ENCODE data around the gene LRTM2.

LRTM2 gene

DNA sequence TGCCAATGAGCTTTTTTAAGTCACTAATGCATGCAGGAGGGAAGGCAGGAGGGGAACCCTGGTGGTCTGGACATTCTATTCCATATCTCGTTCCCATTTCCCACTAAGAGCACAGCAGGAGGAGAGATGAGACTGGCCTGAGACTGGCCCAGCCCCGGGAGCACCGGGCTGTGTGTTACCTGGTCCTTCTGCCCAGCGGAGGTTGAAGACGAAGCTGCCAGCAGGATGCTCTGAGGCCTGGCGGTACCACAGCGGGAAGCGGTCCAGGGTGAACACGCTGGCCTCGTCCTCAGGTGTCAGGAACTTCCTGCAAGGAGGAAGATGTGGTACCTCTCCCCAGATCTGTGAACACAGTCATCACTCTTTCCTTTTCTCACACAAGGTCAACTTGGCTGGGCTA, 23.9 kb downstream of the LRTM2 start:
- no peak for DNase-seq

DNA sequence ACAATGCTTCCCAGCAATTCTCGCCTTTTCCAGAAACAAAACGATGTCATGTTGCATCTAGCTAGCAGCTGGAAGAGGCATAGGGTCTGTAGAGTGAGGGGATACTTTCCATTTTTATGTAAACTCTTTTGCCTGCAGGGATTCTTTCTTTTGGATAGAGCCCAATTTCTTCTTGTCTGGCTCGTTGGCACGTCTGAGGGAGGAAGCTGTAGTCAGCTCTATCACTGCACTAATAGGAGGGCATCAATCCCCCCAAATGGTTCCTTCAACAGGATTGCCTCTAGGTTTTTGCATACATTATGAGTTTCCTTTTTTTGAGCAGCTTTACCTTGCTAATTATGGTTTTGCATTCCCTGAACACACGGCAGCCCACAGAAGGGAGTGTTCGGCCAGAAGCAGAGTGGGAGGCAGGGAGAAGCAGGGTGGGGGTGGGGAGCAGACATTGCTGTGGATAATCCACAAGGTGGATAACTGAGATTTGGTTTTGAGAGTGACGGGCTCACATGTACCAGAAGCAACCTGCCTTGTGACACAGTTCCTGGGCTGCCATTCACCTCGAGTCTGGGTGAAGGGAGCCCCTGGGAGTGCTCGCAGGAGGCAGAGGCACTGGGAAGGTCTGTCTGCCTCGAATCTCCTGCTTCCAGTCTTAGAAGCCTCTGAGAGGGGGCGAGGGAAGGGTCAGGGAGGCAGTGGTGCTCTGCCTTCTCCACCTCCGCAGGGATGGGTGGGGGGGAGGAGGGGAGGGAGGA, 24.5 kb downstream of the LRTM2 start:
- no peak for DNase-seq

DNA sequence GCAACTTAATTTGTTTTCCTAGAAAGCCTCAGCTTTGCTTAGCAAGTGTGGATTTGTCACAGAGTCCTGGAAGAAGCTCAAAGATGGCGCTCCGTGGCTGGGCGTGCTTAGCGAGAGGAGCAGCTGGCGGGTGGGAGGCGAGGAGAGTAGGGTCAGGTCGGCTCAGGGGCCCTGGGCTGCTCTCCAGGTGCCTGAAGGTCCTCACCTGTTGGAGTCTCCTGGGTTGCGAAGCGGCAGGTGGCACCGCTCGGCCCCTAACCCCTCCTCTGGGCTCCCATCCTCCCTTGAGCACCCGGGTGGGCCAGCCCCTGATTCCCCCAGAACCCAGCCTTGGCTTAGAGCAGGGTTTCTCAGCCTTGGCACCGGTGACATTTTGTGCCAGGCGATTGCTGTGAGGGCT, 25.1 kb downstream of the LRTM2 start:
- no peak for DNase-seq

DNA sequence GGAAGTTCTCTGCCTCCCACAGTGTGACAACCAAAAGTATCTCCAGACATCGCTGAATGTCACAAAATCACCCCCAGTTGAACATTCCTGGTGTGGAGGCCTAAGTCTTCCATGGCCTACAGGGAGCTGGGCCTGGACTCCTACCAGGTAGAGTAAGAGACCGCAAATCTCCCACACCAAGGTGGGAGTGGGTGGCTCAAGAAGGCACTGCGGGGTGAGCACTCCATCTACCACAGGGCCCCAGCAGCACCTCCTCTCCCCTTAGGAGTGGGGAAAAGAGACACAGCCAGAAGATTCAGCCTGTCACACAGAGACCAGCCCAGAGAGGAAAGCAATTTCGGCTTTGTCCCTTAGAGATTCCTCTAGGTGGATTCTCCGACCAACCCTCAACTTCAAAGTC, 25.5 kb downstream of the LRTM2 start:
- DNase-seq = no peak

DNA sequence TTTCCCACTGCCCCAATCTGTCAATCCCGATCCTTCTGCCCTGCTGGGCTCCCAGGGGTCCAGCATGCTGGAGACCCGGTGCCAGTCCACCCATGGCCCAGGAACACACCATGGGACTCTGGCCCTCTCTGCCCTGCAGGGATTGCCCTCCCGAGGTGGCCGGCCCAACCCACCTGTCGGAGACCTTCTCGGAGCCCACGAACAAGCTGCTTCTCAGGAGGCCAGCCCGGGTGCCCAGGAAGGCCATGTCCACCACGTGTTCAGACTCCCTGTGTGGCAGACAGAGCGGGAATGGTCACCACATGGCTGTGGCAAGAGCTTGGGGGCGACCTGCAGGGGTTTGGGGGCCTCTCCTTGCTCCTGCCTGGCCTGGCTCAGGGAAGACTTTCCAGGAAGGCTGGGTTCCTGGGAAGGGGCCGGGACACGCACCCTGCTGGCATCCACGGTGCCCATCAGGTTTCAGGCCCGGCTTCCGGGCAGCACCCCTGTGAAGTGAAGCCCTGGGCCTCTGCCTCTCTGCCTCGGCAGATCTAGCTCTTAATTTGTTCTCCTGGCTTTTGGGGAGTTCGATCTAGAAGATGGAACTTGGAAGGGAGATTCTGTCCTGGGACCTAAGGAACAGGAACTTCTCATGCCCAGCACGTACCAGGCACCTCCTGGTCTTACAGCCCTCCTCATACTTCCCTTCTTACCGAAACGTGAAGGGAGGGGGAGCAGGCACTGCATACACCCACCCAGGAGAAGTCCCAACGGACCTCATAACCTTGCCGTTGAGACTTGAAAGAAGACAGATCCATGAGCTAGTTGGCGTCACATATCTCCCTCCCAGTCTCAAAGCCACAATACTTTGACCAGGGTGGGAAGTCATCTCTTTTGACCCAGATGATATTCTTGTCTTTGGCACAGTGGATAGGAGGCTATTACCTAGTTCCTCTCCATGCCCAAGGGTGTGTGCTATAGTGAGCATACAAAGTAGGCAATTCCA, 26.3 kb downstream of the LRTM2 start:
- DNase-seq = no peak

DNA sequence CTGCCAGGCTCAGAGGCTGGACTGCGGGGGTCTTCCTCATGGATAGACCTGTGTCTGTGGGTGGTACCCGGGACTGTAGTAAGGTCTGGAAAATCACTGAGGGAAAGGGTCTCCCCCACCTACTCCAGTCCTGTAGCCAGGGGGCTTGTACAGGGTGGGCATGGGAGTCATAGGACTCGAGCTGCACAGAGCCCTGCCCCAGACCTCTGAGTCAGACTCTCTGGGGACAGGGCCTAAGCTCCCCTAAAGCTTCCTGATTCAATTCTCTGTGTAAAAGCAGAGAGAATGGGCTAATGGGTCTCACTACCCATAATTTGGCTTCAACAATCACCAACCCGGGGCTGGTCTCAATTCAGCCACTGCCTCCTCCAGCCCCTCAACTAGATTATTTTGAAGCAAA, 27.0 kb downstream of the LRTM2 start:
- DNase-seq = no peak

DNA sequence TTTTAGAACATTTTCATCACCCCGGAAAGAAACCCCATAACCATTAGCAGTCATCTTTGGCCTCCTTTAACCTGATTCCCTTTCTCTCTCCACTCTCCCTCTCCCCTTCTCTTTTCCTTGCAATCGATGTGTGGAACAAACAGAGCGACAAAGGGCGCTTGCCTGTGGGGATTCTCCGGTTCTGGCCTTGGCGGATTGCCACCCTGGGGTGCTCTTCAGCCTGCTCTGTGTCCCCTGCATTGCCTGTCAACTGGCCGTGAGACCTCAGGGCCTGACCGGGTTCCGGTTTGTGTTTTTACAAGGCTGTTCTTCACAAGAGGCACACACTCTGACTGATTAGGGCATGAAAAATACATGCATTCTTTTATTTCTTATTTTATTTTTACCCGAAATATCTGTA, 27.8 kb downstream of the LRTM2 start:
- DNase-seq = no peak

DNA sequence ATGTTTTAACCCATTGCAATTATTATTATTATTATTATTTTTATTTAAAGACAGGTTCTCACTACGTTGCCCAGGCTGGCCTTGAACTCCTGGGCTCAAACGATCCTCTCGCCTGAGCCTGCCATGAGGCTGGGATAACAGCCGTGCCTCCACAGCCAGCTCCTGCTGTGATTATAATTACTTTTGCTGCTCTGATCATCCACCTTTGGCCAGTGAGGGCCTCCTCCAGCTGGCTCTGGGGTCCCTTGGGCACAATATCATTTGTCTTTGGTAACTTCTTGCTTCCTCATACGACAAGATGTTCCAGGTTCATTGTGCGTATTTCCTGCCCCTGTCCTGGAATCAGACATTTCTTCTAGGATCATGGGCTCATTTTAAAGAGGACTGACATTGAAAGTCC, 28.4 kb downstream of the LRTM2 start:
- DNase-seq = no peak

DNA sequence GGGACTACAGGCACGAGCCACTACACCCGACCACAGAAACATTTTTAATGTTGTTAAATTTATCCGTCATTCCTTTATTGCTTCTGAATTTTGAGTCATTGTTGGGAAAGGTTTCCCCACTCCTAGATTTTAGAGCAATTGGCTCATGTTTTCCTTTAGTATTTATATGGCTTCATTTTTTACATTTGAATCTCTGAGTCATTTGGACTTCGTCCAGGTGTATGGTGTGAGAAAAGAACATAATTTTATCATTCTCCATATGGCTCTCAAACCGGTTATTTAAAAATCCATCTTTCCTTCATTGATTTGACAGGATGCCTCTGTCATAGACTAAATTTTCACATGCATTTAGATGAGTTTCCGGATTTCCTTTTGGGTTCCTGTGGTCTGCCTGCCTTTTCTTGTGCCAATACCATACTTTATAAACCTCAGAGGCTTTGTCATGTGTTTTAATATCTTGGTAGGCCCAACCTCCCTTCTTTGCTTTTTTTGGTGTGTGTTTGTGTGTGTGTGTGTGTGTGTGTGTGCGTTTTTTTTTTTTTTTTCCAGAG, 30.9 kb downstream of the LRTM2 start:
- DNase-seq = no peak

DNA sequence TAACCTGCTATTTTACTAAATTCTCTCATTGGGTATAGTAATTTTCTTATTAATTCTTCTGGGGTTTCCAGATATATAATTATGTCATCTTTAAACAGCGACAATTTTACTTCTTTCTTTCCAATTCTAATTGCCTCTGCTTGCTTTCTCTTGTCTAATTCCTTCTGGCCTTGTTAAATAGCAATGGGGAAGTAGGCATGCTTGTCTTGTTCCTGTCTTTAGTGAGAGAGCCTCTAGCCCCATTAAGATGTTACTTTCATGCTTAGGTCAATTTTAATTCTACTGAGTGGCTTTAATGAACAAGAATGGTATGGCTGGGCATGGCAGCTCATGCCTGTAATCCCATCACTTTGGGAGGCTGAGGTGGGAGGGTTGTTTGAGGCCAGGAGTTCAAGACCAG, 31.7 kb downstream of the LRTM2 start:
- DNase-seq = no peak

DNA sequence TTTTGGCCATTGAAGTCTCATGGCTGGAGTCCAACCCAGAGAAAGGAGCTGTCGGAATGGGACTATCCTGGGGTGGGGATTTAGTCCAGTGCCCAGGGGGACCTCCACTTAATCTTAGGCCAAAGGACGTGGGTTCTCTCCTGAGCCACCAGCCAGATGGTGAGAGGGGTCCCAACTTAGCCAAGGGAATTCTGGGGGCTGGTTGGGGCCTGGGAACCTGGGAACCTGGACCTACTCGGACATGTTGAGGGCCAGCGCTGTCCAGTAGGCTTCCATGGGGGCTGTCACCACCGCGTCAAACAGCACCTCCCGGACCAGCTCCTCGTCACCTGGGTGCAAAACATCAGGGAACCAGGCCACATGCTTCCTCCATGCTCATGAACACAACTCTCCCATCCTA, 33.4 kb downstream of the LRTM2 start:
- DNase-seq = no peak

DNA sequence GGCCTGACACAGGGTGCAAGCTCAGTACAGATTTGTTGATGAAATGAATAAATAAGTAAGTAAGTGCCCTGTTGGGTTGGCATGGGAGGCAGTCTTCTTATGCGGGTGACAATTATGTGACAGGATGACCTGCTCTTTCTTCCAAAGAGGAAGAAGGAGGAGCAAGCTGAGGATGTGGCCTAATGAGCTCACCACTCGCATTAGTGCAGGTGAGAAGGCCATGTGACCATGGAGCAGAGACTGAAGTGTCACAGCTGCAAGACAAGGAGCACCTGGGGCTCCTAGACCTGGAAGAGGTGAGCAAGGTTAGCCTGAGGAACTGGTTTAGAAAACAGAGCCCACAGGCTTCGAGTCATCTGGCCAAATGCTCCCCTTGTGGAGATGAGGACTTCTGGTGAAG, 34.9 kb downstream of the LRTM2 start:
- no peak for DNase-seq

DNA sequence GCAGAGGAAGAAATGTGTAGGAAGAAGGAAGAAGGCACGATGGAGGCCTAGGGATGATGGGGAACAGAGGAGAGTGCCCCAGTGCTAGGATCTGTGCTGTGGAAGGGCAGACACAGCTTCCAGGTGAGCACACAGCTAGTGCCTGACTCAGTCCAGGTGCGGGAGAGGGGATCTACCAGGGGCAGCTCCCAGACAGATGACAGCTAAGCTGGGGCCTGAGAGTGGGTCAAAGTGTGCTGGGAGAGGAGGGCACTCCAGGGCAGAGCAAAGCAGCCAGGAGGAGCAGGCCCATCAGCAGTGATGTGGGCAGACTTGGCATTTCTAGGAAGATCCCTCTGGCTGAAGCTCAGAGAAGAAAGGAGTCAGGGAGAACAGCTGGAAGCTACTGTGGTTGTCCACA, 36.7 kb downstream of the LRTM2 start:
- DNase-seq = no peak

DNA sequence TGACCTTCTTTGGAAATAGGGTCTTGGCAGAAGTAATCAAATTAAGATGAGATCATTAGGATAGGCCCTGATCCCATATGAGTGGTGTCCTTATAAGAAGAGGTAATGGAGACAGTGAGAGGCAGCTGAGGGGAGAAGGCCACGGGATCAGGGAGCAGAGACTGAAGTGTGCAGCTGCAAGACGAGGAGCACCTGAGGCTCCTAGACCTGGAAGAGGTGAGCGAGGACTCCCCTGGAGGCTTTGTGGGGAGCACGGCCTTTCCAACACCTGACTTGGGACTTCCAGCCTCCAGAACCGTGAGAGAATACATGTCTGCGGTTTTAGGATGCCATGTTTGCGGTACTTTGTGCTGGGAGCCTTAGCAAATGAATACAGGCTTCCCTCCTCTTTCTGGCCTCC, 37.5 kb downstream of the LRTM2 start:
- no peak for DNase-seq

DNA sequence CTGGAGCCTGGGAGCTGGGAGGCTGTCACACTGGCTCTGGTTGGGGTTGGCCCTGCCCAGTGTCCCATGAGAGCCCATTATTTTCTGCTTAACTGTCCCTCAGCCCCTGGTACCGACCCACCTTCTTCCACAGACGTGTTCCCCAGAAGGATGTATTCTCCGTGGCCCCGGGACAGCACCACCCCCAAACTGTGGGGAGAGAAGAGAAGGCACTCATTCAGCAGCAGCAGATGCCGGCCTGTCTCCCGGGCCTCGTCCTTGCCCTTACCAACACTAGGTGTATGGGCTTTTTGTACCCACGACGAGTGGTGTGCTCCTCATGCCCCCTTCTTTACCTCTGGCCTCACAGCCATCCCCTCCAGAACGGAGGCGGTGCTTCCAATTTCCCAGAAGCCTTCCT, 38.1 kb downstream of the LRTM2 start:
- no peak for DNase-seq

DNA sequence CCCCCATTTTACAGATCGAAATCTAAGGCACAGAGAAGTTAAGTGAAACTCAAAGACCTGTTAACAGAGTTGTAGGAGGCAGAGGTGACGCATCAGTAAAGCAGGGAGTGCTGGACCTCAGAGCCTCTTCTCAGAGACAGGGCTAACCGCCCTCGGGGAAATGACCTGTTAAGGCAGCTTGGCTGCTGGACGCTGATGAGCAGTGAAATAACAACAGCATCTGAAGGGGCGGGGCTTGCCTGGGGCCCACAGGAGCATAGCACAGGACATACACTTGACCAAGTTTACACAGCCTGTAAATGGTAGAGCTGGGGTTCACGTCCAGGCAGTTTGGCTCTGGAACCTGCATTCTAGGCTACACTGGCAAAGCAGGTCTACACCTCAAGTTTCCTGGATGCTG, 39.3 kb downstream of the LRTM2 start:
- DNase-seq = no peak

DNA sequence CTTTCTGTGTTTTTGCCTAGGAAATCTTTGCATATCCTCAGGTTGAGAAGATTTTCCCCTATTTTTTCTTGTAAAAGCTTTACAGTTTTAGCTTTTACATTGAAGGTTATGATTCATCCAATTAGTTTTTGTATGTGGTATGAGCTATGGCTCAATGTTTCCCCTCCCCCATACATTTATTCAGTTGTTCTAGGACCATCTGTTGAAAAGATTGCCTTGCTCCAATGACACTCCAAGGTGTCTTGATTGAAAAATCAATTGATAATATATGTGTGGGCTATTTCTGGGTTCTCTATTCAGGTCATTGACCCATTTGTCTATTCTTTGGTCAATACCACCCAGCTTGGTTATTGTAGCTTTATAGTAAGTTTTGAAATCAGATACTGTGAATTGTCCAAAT, 42.6 kb downstream of the LRTM2 start:
- DNase-seq = no peak

DNA sequence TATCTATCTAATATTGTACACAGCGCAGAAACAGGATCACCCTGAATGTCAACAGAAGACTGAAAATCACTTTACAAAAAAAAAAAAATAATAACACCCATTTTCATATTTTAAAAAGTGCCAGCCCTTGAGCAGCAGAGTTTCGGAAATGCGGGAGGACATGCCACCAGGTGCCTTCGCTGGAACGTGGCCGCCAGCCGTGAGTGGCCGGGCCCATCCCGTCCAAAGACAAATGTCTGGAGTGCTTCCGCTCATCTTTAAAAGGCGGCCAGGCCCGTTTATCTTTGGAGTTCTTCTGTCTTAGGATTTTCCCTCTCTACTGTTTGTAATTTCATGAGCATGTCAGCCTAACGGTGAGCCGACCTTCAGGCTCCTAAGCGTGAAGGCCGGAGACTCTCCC, 43.5 kb downstream of the LRTM2 start:
- no peak for DNase-seq

DNA sequence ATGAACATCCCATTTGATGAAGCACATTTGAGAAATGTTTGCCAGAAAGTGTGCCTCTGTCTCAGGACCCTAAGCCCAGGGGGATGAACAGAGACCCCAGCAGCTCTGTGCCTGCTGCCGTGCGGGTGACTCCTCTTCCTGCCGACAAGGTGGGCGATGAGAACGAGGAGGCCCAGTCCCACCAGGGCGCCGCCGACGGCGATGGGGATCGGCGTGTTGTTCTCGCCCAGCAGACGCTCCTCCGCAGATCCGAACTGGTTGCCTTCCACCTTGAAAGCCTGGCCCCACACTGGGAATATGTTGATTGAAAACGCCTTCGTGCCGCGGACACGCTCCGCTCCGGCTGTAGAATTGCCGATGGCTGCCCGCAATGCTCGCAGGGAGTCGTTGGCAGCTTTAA, 44.1 kb downstream of the LRTM2 start:
- no peak for DNase-seq

DNA sequence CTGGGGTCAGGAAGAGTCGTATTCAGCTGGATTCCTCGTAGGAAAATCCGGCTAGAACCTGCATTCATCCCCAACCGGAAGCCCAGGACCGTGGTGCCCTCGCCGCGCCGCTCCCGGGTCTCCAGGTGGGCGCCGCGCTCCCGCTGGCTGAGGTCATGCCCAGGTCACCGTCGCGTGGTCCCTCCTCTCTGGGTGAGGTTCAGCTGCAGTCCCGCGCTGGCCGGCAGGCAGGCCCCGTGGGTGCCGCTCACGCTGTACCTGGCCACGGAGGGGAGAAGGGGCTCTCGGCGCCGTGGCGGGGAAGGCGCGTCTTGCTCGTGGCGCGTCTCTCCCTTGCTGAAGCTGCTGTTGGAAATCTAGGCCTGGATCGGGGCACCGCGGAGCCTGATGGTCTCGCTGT, 44.5 kb downstream of the LRTM2 start:
- no peak for DNase-seq

DNA sequence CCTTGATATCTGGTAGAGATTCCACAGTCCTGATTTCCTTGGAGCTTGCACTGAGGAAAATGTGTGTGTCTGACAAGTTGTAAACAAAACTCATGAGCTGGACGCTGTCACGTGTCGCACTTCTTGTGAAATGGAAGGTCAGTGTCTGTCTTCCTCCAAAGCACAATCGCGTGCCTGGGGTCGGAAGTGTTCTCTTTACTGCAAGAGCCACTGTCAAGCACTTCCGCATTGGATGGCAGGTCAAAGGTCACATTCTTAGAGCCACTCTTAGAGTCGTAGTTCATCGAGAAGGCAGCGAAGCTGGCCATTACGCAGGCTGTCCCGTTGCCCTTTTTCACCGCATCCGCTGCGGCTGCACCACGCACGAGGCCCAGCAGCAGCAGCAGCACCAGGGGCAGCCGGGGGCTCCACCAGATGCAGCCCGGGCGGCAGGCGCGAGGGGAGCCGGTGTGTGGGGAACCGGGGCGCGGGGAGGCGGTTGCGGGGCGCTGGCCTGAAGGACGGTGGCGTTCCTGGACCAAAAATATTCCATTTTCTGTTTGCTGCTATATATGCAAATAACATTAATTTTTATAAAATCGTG, 45.0 kb downstream of the LRTM2 start:
- DNase-seq = no peak

DNA sequence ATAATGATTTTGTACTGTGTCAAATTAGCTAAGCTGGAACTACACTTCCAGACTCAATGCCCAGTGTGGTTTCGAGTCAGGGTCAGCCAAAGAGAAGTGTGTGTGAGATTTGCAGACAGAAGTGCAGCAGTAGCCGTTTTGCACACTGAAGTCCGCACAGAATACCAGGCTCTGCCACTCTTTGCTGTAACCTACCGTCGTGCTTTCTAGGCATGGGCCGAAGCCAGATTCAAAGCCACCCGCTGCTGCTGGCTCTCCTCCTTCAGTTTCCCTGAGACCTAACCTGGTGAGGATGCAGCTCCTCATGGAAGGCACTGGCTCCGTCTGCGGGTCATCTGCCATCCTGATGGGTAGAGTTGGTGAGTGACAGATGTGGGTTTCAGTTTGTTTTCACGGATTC, 48.8 kb downstream of the LRTM2 start:
- DNase-seq = no peak

DNA sequence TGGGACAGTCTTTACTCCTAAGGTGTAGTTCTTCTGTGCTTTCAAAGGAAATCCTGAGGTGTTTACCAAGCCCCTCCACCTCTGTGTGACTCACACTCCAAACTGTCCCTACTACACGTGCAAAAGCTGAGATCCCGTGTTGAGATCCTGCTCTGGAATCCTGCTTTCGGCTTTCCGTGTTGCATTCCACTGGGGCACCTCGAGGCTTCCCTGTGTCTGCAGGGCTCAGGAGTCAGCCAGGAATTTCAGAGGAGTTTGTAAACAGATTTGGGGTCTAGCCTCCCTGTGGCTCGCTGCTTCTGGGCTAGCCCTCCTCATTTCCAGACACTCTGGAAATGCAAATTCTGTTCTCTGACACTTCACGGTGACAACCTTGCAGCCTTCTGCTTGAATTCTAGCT, 49.7 kb downstream of the LRTM2 start:
- DNase-seq = no peak

Data from right hindlimb (tissue), 1 donor.